Heart left ventricle (tissue), 13 donors: Measurements from ENCODE around the gene TEX261.
"Not testable (repeated sequence)": the region's sequence is repeated elsewhere in the genome, so short reads cannot be mapped to it uniquely, and the experiment has no call there.

Source experiments
- CTCF ChIP-seq, 12 donors: fragments of 200-600 bp; sonication (generic) in 4 of 12; IDR thresholded peaks; one replicate each; pipeline versions ENCODE4 v1.5.0 to v1.8.0; 2018 to 2022; ENCODE audit warnings: antibody characterized with exemption in 12 of 12, mild to moderate bottlenecking in 5 of 12
- POLR2A ChIP-seq, 2 donors: fragments of 450-650 bp; IDR thresholded peaks; one replicate each; pipeline ENCODE4 v1.6.1; 2017; ENCODE audit warnings: antibody characterized with exemption in 2 of 2, mild to moderate bottlenecking in 2 of 2, moderate library complexity in 2 of 2
- donor health status: ischemic (EF 13 %, LVEDD 7.1; RV severe dilation, severe dysfunction).
- donor health status: DM: no; HTN: yes; CAD: no.
- donor health status: DM: no; HTN: no; CAD: no.
- donor health status: ischemic (EF 25% LVEDD 6.9; RV normal size, moderate dysfunction).
- donor health status: ischemic (EF 25% LVEDD 5.7; RV mildly dilated, moderate dysfunction).
- donor health status: ischemic (EF 35%, LVEDD 5.7; RV mildly dilated, moderate dysfunction).
- donor health status: nonischemic (EF 11% LVEDD 7.7; RV severe dilation, severe dysfunction).
- donor health status: DM: yes; HTN: yes; CAD: no.
- donor health status: PGD.
- donor health status: ischemic (EF 29% LVEDD 5.4; RV normal size, mild dysfunction).
- donor health status: nonischemic (EF 23%, LVEDD 6.1; RV moderate dilation, normal function).

GRCh38 chr2:70999931-71000330 lies 5.3 kb upstream of the TEX261 start:
- not testable (repeated sequence) for TF ChIP-seq CTCF, POLR2A (IDR thresholded peaks at IDR 0.05)
